Lower lobe of right lung (tissue), 2 donors: ENCODE data around the gene ACBD4. TPM values are rescaled to one million over a fixed set of nuclear protein-coding genes. Genes with fewer than 3 reads are reported as not detected.

Experiments
- ATAC-seq, 2 donors: fragments of 200-7000 bp; cut with Tn5 transposase; one replicate each; pipeline ENCODE4 v1.9.1; 2020 to 2022; ENCODE audit warnings: mild to moderate bottlenecking in 2 of 2, moderate library complexity in 2 of 2
- DNase-seq: peaks from one replicate; pipeline ENCODE4 v3.0.0-alpha.2; 2020
- H3K27ac ChIP-seq: fragments of 200-600 bp; one replicate; pipeline ENCODE4 v1.8.0; 2022
- H3K27me3 ChIP-seq: fragments of 200-600 bp; one replicate; pipeline ENCODE4 v1.8.0; 2022; ENCODE audit warnings: low read depth
- H3K36me3 ChIP-seq: fragments of 200-600 bp; one replicate; pipeline ENCODE4 v1.8.0; 2022; ENCODE audit warnings: mild to moderate bottlenecking
- H3K4me1 ChIP-seq: fragments of 200-600 bp; one replicate; pipeline ENCODE4 v1.8.0; 2022
- H3K4me3 ChIP-seq: fragments of 200-600 bp; one replicate; pipeline ENCODE4 v1.8.0; 2022; ENCODE audit warnings: mild to moderate bottlenecking
- H3K9me3 ChIP-seq: fragments of 200-600 bp; one replicate; pipeline ENCODE4 v1.8.0; 2022
- intact Hi-C: fragments of 100-400 bp; cut with DNase I; formaldehyde crosslinking; loops from one replicate; pipeline ENCODE4 v1.11.0; 2022
- total RNA-seq: library from RNA; stranded (reverse); fragmentation: NEBNext Ultra II Directional; extraction: Animal tissue kit (Norgen Biotek cat#: 25700); gene quantifications from one replicate; pipeline ENCODE4 v1.2.1, GENCODE V29; 2021
- TF ChIP-seq, protein P1 (sequence below): fragments of 200-600 bp; IDR thresholded peaks from one replicate; pipeline ENCODE4 v1.8.0; 2022; ENCODE audit warnings: antibody characterized with exemption, mild to moderate bottlenecking
- donor health status: DM: no; HTN: yes; CAD: no; lungs with severe emphysema.

The ACBD4 gene
- total RNA-seq, 1 donor from 2014 or later: 16.6 TPM

DNA sequence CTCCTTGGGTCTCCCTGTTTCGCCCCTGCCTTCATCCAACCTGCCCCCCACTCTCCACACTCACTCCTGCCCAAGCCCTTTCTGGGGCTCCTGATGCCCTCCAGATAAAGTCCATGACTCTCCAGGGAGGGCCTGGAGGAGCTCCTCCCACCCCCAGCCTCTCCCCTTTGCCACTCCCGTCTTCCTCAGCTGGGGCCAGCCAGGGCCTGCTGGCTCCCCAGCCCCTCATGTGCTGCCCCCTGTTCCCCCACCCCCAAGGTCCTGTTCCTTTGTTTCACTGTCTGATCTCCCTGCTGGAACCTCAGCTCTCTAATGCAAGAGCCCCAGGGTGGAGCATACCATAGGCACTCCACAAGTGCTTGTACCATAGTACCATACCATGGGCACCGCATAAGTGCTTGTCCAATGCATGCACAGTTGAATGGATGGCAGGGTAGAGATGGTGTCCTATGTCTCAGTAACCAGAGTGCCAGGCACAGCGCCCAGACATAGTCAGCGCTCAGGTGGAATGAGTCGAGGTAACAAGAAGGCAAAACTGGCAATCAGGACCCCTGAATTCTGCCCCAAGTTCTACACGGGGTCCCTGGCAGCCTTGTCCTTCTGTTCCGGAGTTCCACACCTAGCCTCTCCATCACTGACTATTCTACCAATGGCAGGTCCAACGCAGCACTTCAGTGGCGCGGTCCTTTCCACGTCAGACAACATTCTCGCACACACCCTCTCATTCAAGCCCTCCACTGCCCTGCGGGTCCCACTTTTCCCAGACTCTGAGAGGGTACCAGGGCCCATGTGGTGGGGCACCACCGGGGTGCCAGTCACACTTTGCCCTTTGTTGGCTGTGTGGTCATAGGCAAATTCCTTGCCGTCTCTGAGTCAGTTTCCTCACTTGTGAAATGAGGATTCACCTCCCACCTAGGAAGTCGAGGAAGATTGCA lies 4.5 kb upstream of the ACBD4 start:
- Histone ChIP-seq H3K4me1 (peaks cover 46% of the 10 kb centered on the region), H3K9me3 (no peaks in the 10 kb centered on the region), H3K36me3 (no peaks in the 10 kb centered on the region), H3K27ac (peak overlapping the region; percentile 24), H3K4me3 (peak overlapping the region; percentile 63), H3K27me3 (no peaks in the 10 kb centered on the region)
- ATAC-seq: no peak
- TF ChIP-seq, protein P1, sequence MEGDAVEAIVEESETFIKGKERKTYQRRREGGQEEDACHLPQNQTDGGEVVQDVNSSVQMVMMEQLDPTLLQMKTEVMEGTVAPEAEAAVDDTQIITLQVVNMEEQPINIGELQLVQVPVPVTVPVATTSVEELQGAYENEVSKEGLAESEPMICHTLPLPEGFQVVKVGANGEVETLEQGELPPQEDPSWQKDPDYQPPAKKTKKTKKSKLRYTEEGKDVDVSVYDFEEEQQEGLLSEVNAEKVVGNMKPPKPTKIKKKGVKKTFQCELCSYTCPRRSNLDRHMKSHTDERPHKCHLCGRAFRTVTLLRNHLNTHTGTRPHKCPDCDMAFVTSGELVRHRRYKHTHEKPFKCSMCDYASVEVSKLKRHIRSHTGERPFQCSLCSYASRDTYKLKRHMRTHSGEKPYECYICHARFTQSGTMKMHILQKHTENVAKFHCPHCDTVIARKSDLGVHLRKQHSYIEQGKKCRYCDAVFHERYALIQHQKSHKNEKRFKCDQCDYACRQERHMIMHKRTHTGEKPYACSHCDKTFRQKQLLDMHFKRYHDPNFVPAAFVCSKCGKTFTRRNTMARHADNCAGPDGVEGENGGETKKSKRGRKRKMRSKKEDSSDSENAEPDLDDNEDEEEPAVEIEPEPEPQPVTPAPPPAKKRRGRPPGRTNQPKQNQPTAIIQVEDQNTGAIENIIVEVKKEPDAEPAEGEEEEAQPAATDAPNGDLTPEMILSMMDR: no peak
- intact Hi-C loops: no loop called here
- no peak for DNase-seq

DNA sequence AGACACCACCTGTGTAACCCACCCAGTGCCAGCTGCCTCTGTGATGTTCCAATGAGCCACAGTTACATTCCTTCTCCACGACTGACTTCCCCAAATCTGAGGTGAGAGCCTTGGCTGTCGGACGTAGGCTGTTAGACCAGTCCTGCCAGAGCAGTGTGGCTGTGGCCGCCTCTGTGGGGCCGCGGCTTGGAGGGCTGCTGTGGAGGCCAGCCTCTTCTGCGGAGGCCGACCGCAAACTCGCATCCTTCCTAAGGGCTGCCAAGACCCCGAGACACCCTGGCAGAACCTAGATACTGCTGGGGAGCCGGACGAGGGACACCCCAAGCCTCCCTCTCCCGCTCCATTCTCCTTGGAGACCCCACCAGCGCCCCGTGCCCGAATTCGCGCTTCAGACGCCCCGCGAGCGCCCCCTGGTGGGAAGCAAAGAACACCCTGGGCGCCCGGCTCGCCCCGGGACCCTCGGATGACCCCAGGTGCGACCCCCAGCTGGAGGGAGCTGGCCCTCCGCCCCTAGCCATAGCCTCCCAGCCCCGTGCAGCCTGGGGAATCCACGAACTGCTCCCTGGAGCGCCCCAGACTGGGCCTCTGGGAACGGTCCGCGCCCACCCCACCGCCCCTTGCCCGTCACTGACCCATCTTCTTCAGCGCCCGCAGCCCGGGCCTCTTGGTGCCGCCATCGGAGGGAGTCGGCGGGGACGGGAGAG lies 3.7 kb upstream of the ACBD4 start:
- Histone ChIP-seq H3K4me1 (peaks cover 55% of the 10 kb centered on the region), H3K27ac (peak overlapping the region; percentile 89), H3K9me3 (no peaks in the 10 kb centered on the region), H3K4me3 (peak overlapping the region; percentile 63), H3K27me3 (no peaks in the 10 kb centered on the region), H3K36me3 (no peaks in the 10 kb centered on the region)
- intact Hi-C loops: no loop called here
- TF ChIP-seq, protein P1: peak; percentile 91
- DNase-seq: peak; percentile 68
- ATAC-seq: no peak

DNA sequence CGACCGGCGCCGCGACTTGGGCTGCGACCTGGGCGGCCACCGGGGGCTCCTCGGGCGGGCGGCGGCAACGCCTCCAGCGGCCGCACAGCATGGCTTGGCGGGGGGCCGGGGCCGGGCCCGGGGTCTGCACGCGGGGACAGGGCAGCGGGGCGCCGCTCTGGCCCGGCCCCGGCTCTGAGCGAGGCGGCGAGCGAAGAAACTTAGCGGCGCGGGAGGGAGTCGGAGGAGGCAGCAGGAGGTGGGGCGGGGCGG lies 3.2 kb upstream of the ACBD4 start, which contains the start of gene PLCD3:
PLCD3 (minus strand) TSS at position 196 of the 252 bp plus-strand sequence; CDS start at position 91, 105 bp downstream.
- Histone ChIP-seq H3K4me1 (peaks cover 53% of the 10 kb centered on the region), H3K4me3 (peak within 1 kb of the TSS; percentile 63), H3K27me3 (no peaks in the 10 kb centered on the region), H3K36me3 (no peaks in the 10 kb centered on the region), H3K27ac (peak within 1 kb of the TSS; percentile 89), H3K9me3 (no peaks in the 10 kb centered on the region)
- ATAC-seq: no peak
- intact Hi-C loops: no loop called here
- TF ChIP-seq, protein P1: no peak
- no peak for DNase-seq

DNA sequence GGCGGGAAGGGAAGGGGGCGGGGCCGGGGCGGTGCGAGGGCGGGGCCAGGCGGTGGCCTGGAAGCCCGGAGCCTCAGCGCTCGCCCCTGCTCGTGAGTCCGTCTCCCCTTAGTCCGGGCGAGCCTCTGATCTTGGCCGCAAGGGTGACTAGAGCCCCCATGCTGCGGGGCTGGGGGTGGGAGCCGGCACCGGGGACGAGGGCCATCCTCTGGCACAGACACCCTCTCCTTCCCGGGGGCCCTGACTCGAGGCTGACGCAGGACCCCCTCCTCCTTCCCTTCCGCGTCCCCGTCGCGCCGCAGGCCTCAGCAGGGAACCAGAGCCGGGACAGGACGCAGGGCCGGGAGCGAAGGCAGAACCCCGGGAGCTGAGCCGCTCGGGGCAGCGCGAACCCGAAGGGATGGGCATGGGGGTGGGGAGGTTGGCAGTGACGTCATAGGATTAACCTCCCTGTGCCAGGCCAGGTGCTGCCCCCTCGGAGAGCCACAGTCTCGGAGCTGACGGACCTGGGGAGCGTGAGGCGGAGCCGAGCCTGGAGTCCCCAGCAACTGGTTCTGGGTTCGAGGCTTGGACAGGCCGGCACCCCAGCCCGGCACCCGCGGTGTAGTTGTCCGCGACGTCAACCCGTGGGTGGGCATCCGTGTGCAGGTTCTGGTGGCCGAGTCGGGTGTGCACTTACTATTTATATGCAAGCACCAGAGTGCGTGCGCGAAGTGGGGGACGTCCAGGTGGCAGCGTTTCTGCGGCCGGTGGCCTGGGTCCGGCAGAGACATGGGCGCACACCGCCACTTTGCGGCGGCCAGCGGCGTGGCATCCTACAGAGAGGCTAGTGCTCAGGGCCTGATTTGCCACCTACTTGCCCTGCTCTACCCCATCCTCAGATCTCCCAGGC lies 2.7 kb upstream of the ACBD4 start:
- TF ChIP-seq, protein P1: peak; percentile 79
- Histone ChIP-seq H3K27ac (peak overlapping the region; percentile 89), H3K36me3 (peaks cover 4% of the 10 kb centered on the region), H3K4me1 (peaks cover 48% of the 10 kb centered on the region), H3K4me3 (peak overlapping the region; percentile 63), H3K9me3 (no peaks in the 10 kb centered on the region), H3K27me3 (no peaks in the 10 kb centered on the region)
- peak; percentile 85 for ATAC-seq
- intact Hi-C loops: no loop called here
- DNase-seq: peak; percentile 92
